HEK293 (cell line): Measurements from ENCODE around the gene ASB5.

Experiments used
- CTCF ChIA-PET: fragments of 350-600 bp; formaldehyde crosslinking; extraction: SDS; loops from one replicate; lab custom pipeline; 2021; ENCODE audit warnings: antibody characterized with exemption; lab: Yijun Ruan, JAX
- POLR2A ChIA-PET: fragments of 300-600 bp; formaldehyde crosslinking; extraction: SDS; loops from one replicate; lab custom pipeline; 2020; ENCODE audit warnings: antibody characterized with exemption, inconsistent platforms; lab: Yijun Ruan, JAX
- H3K27ac ChIP-seq: fragments of 200-500 bp; sonication (Bioruptor generic); 2 replicates; pipeline ENCODE4 v1.5.1; 2014; ENCODE audit warnings: low read depth, low read length, control low read depth, inconsistent platforms; ENCODE audit errors: extremely low read depth
- H3K36me3 ChIP-seq, 2 experiments: fragments of 200-500 bp in 1 of 2; sonication (Bioruptor generic) in 1 of 2; 1 replicate in 1 of 2; 2 replicates in 1 of 2; pipeline ENCODE4 v1.5.1; 2014 to 2017; ENCODE audit warnings: inconsistent platforms in 2 of 2, low read length in 2 of 2; ENCODE audit not compliant: control insufficient read depth in 2 of 2, insufficient read depth in 1 of 2
- H3K4me1 ChIP-seq: fragments of 200-500 bp; sonication (Bioruptor generic); 2 replicates; pipeline ENCODE4 v1.5.1; 2014; ENCODE audit warnings: mild to moderate bottlenecking, low read length, inconsistent platforms; ENCODE audit not compliant: control insufficient read depth, insufficient read depth
- H3K4me3 ChIP-seq: 2 replicates; pipeline ENCODE4 v1.5.1; 2011; ENCODE audit warnings: low read depth, mild to moderate bottlenecking, control low read depth, low read length, moderate library complexity
- H3K9me3 ChIP-seq: fragments of 200-500 bp; sonication (Bioruptor generic); 2 replicates; pipeline ENCODE4 v1.5.1; 2014; ENCODE audit warnings: low read depth, low read length, inconsistent platforms; ENCODE audit not compliant: control insufficient read depth, insufficient read depth
- AEBP2 ChIP-seq: fragments of 450-650 bp; formaldehyde crosslinking; IDR thresholded peaks from 2 replicates; pipeline ENCODE4 v1.5.1; 2016; ENCODE audit warnings: missing biosample characterization, missing genetic modification characterization, borderline replicate concordance
- ATF2 ChIP-seq: fragments of 450-650 bp; formaldehyde crosslinking; IDR thresholded peaks from 2 replicates; pipeline ENCODE4 v1.5.1; 2016; ENCODE audit warnings: missing biosample characterization, missing genetic modification characterization, low read depth
- INSM2 ChIP-seq: fragments of 450-650 bp; formaldehyde crosslinking; IDR thresholded peaks from 2 replicates; pipeline ENCODE4 v1.5.1; 2016; ENCODE audit warnings: missing biosample characterization, missing genetic modification characterization
- PRDM10 ChIP-seq: fragments of 450-650 bp; formaldehyde crosslinking; IDR thresholded peaks from 2 replicates; pipeline ENCODE4 v1.5.1; 2016; ENCODE audit warnings: missing biosample characterization, missing genetic modification characterization
- PRDM2 ChIP-seq: fragments of 450-650 bp; formaldehyde crosslinking; IDR thresholded peaks from 2 replicates; pipeline ENCODE4 v1.5.1; 2016; ENCODE audit warnings: missing biosample characterization, missing genetic modification characterization, borderline replicate concordance
- SP2 ChIP-seq: fragments of 450-650 bp; formaldehyde crosslinking; IDR thresholded peaks from 2 replicates; pipeline ENCODE4 v1.5.1; 2016; ENCODE audit warnings: missing biosample characterization, missing genetic modification characterization
- YY1 ChIP-seq: fragments of 450-650 bp; formaldehyde crosslinking; IDR thresholded peaks from 2 replicates; pipeline ENCODE4 v1.5.1; 2018; ENCODE audit warnings: missing biosample characterization, missing genetic modification characterization
- ZBTB20 ChIP-seq: fragments of 450-650 bp; formaldehyde crosslinking; IDR thresholded peaks from 2 replicates; pipeline ENCODE4 v1.5.1; 2016; ENCODE audit warnings: missing biosample characterization, missing genetic modification characterization
- ZBTB8A ChIP-seq: fragments of 450-650 bp; formaldehyde crosslinking; IDR thresholded peaks from 2 replicates; pipeline ENCODE4 v1.5.1; 2016; ENCODE audit warnings: missing biosample characterization, missing genetic modification characterization
- ZEB2 ChIP-seq: fragments of 450-650 bp; formaldehyde crosslinking; IDR thresholded peaks from 2 replicates; pipeline ENCODE4 v1.5.1; 2016; ENCODE audit warnings: missing biosample characterization, missing genetic modification characterization
- ZFP37 ChIP-seq: fragments of 450-650 bp; formaldehyde crosslinking; IDR thresholded peaks from 2 replicates; pipeline ENCODE4 v1.5.1; 2016; ENCODE audit warnings: missing biosample characterization, missing genetic modification characterization
- ZNF175 ChIP-seq: fragments of 450-650 bp; formaldehyde crosslinking; IDR thresholded peaks from 2 replicates; pipeline ENCODE4 v1.5.1; 2016; ENCODE audit warnings: missing biosample characterization, missing genetic modification characterization
- ZNF529 ChIP-seq: fragments of 450-650 bp; formaldehyde crosslinking; IDR thresholded peaks from 2 replicates; pipeline ENCODE4 v1.5.1; 2017; ENCODE audit warnings: missing genetic modification characterization, missing biosample characterization; ENCODE audit not compliant: insufficient replicate concordance
- ZNF596 ChIP-seq: fragments of 450-650 bp; IDR thresholded peaks from 2 replicates; pipeline ENCODE4 v1.5.0; 2018; ENCODE audit warnings: missing biosample characterization, mild to moderate bottlenecking, missing genetic modification characterization, moderate library complexity
- ZNF626 ChIP-seq: fragments of 450-650 bp; sonication (Bioruptor Pico); formaldehyde crosslinking; IDR thresholded peaks from 2 replicates; pipeline ENCODE4 v1.5.1; 2018; ENCODE audit warnings: missing biosample characterization, missing genetic modification characterization, inconsistent platforms
- ZNF777 ChIP-seq: fragments of 450-650 bp; formaldehyde crosslinking; IDR thresholded peaks from 2 replicates; pipeline ENCODE4 v1.5.1; 2017; ENCODE audit warnings: missing biosample characterization, missing genetic modification characterization, borderline replicate concordance
- ZNF830 ChIP-seq: fragments of 450-650 bp; IDR thresholded peaks from 2 replicates; pipeline ENCODE4 v1.5.0; 2018; ENCODE audit warnings: missing biosample characterization, missing genetic modification characterization, low read depth, mild to moderate bottlenecking, moderate library complexity
- ZSCAN16 ChIP-seq: fragments of 450-650 bp; formaldehyde crosslinking; IDR thresholded peaks from 2 replicates; pipeline ENCODE4 v1.5.1; 2016; ENCODE audit warnings: missing biosample characterization, missing genetic modification characterization
- ZSCAN23 ChIP-seq: fragments of 450-650 bp; formaldehyde crosslinking; IDR thresholded peaks from 2 replicates; pipeline ENCODE4 v1.5.1; 2016; ENCODE audit warnings: missing biosample characterization, missing genetic modification characterization
- TF ChIP-seq, protein P1 (sequence below): fragments of 450-650 bp; formaldehyde crosslinking; IDR thresholded peaks from 2 replicates; pipeline ENCODE4 v1.5.1; 2016; ENCODE audit warnings: missing biosample characterization, missing genetic modification characterization

Gene ASB5

DNA sequence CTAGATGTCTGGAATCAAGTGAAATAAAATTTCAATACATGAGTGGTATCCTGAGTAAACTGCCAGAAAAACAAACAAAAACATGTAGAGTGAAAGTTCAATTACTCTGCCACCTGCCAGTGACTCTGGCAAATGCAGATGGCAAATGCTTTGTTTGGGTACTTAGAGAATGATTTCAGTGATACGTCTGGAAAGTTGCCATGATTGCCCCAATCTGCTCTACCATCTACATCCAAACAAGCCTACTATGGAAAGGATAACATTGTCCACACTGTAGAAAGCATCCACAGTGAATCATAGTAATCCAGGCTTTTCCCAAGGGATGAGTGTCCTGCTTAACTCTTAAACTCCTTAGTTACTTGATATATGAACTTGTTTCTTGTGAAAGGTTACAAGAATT is 77.0 kb downstream of the ASB5 start (continued):
- TF ChIP-seq ZNF626 (tag by site-specific recombination) = no peak
- no peak for TF ChIP-seq PRDM2
- no peak for TF ChIP-seq ZBTB20 (tag by site-specific recombination)
- TF ChIP-seq SP2 (tag by site-specific recombination) = no peak
- TF ChIP-seq, protein P1, sequence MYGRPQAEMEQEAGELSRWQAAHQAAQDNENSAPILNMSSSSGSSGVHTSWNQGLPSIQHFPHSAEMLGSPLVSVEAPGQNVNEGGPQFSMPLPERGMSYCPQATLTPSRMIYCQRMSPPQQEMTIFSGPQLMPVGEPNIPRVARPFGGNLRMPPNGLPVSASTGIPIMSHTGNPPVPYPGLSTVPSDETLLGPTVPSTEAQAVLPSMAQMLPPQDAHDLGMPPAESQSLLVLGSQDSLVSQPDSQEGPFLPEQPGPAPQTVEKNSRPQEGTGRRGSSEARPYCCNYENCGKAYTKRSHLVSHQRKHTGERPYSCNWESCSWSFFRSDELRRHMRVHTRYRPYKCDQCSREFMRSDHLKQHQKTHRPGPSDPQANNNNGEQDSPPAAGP = no peak

DNA sequence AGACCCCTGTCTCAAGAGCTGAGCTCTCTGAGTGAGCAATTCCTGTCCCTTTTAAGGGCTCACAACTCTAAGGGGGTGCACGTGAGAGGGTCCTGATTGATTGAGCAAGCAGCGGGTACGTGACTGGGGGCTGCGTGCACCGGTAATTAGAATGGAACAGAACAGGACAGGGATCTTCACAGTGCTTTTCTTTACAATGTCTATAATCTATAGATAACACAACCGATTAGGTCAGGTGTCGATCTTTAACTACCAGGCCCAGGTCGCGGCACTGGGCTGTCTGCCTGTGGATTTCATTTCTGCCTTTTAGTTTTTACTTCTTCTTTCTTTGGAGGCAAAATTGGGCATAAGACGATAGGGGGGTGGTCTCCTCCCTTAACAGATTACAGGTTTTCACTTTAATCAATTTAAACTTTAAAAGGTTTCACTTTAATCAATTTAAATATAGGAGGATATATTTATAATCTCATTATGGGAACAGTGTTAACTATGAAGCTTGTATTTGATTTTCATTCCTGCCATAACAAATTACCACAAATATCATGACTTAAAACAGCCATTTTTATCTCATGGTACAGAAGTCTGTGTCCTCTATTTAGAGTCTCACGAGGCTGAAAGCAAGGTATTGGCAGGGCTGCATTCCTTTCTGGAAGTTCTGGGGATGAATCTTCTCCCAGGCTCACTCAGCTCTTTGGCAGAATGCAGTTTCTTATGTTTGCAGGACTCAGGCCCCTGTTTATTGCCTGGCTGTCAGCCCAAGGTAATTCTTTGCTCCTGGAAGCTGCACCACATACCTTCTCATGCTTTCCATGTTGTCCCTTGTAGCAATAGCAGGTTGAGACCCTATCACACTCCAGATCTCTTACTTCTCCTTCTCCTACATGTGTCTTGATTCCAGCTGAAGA is 78.9 kb downstream of the ASB5 start:
- CTCF ChIA-PET = no interaction called here
- no peak overlapping the region for H3K27ac ChIP-seq
- TF ChIP-seq AEBP2 (tag by site-specific recombination) = no peak
- TF ChIP-seq ZSCAN16 (tag by site-specific recombination) = no peak
- TF ChIP-seq ZNF596 (tag by site-specific recombination) = no peak
- TF ChIP-seq INSM2 (tag by site-specific recombination) = no peak
- TF ChIP-seq ZNF529 (tag by site-specific recombination) = no peak
- no peak for TF ChIP-seq ZNF777 (tag by site-specific recombination)
- TF ChIP-seq ZFP37 (tag by site-specific recombination) = no peak
- TF ChIP-seq YY1 (tag by site-specific recombination) = no peak
- TF ChIP-seq ZSCAN23 = no peak
- TF ChIP-seq PRDM10 (tag by site-specific recombination) = no peak
- TF ChIP-seq ZNF830 (tag by site-specific recombination) = no peak
- TF ChIP-seq ZBTB8A (tag by site-specific recombination) = no peak
- TF ChIP-seq ZNF175 (tag by site-specific recombination) = no peak
- no peak for TF ChIP-seq ATF2
- no peak for TF ChIP-seq ZEB2 (tag by site-specific recombination)

More for the DNA sequence above, 78.9 kb downstream of the ASB5 start:
- Histone ChIP-seq H3K36me3 (no peaks in the 10 kb centered on the region), H3K9me3 (no peaks in the 10 kb centered on the region), H3K4me3 (no peak overlapping the region), H3K4me1 (peaks cover 12% of the 10 kb centered on the region)
- POLR2A ChIA-PET = no interaction called here
